Breast epithelium (tissue), 4 donors: ENCODE data around the gene C12orf57. TPM values are rescaled to one million over a fixed set of nuclear protein-coding genes. Genes with fewer than 3 reads are reported as not detected.

Experiments
- DNase-seq, 2 donors: peaks; one replicate each; pipeline ENCODE4 v3.0.0-alpha.2; 2019; ENCODE audit warnings: low spot score in 2 of 2
- H3K27ac ChIP-seq, 2 donors: fragments of 200-600 bp; sonication (generic) in 1 of 2; one replicate each; pipeline ENCODE4 v1.5.1; 2016 to 2019; ENCODE audit warnings: mild to moderate bottlenecking in 1 of 2
- H3K27me3 ChIP-seq, 2 donors: fragments of 200-600 bp; sonication (generic) in 1 of 2; one replicate each; pipeline versions ENCODE4 v1.5.1 to v1.6.0; 2017 to 2019; ENCODE audit warnings: control low read depth in 1 of 2, mild to moderate bottlenecking in 1 of 2
- H3K36me3 ChIP-seq: fragments of 200-600 bp; one replicate; pipeline ENCODE4 v1.5.1; 2019
- H3K4me1 ChIP-seq, 2 donors: fragments of 200-600 bp; sonication (generic); one replicate each; pipeline ENCODE4 v1.5.1; 2016 to 2019; ENCODE audit warnings: control low read depth in 1 of 2
- H3K4me3 ChIP-seq, 3 donors: fragments of 200-600 bp; sonication (generic); 1 replicate in 2 of 3; 2 replicates in 1 of 3; pipeline ENCODE4 v1.5.1; 2016 to 2019; ENCODE audit warnings: mild to moderate bottlenecking in 3 of 3, moderate library complexity in 2 of 3
- H3K9me3 ChIP-seq, 2 donors: fragments of 200-600 bp; sonication (generic) in 1 of 2; one replicate each; pipeline ENCODE4 v1.5.1; 2016 to 2019; ENCODE audit warnings: control low read depth in 1 of 2
- POLR2A ChIP-seq: fragments of 450-650 bp; IDR thresholded peaks from one replicate; pipeline ENCODE4 v1.6.1; 2016; ENCODE audit warnings: antibody characterized with exemption, mild to moderate bottlenecking, moderate library complexity
- POLR2AphosphoS5 ChIP-seq, 3 donors: sonication (generic); formaldehyde crosslinking; IDR thresholded peaks; one replicate each; pipeline ENCODE4 v1.6.1; 2017; ENCODE audit warnings: antibody characterized with exemption in 3 of 3
- intact Hi-C: fragments of 100-400 bp; cut with DNase I; formaldehyde crosslinking; loops from one replicate; pipeline ENCODE4 v1.15.1; 2023; ENCODE audit warnings: low total_unique reads
- total RNA-seq, 3 donors: library from RNA; depleted of rRNA; stranded (reverse); fragments of >200 nt; gene quantifications; one replicate each; pipeline ENCODE4 v1.1.0, GENCODE V29; 2016
- TF ChIP-seq, protein P1 (sequence below), 3 donors: fragments of 450-650 bp; IDR thresholded peaks; one replicate each; pipeline ENCODE4 v1.5.1; 2016 to 2017; ENCODE audit warnings: antibody characterized with exemption in 3 of 3, mild to moderate bottlenecking in 3 of 3, moderate library complexity in 3 of 3

Gene C12orf57
- total RNA-seq, 3 donors from 2014 or later: 515 to 824 (median 547) TPM

- H3K4me1 ChIP-seq: peaks cover 7 to 22% of the 10 kb centered on the region in 2 donors
Observed at GRCh38 chr12:6948873-6949594, 5.2 kb downstream of the C12orf57 start.

DNA sequence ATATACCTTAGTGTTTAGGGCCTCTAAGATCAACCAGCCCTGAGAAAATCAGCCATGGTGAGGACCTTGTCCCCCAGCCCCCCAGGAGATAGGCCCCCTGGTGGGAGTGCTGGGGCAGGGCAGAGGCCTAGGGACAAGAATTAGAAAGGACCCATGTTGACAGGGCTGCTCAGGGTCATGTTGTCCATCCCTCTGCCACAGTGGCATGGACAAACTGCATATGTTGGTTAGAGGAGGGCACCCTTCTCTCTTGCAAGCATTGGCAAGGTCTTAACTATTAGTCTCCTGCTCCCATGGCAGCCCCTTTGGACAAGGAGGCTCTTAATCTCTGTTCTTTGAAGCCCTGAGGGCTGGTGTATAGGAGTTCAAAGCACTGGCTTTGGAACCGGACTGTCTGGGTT, 6.6 kb downstream of the C12orf57 start:
- peaks cover 7 to 16% of the 10 kb centered on the region in 2 donors for H3K4me1 ChIP-seq
- TF ChIP-seq POLR2A: no peak
- TF ChIP-seq POLR2AphosphoS5 (IDR thresholded peaks at IDR 0.05): no peak
- TF ChIP-seq, protein P1, sequence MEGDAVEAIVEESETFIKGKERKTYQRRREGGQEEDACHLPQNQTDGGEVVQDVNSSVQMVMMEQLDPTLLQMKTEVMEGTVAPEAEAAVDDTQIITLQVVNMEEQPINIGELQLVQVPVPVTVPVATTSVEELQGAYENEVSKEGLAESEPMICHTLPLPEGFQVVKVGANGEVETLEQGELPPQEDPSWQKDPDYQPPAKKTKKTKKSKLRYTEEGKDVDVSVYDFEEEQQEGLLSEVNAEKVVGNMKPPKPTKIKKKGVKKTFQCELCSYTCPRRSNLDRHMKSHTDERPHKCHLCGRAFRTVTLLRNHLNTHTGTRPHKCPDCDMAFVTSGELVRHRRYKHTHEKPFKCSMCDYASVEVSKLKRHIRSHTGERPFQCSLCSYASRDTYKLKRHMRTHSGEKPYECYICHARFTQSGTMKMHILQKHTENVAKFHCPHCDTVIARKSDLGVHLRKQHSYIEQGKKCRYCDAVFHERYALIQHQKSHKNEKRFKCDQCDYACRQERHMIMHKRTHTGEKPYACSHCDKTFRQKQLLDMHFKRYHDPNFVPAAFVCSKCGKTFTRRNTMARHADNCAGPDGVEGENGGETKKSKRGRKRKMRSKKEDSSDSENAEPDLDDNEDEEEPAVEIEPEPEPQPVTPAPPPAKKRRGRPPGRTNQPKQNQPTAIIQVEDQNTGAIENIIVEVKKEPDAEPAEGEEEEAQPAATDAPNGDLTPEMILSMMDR (IDR thresholded peaks at IDR 0.05): no peak
- H3K36me3 ChIP-seq: no peaks in the 10 kb centered on the region
- H3K4me3 ChIP-seq: no peak overlapping the region
- H3K9me3 ChIP-seq: no peaks in the 10 kb centered on the region
- DNase-seq: no peak
- H3K27me3 ChIP-seq: no peaks in the 10 kb centered on the region
- intact Hi-C loops: no loop called here
- no peak overlapping the region for H3K27ac ChIP-seq

More at GRCh38 chr12:6948873-6949594, 5.2 kb downstream of the C12orf57 start:
- Histone ChIP-seq H3K27ac (no peak overlapping the region), H3K27me3 (no peaks in the 10 kb centered on the region), H3K4me3 (no peak overlapping the region), H3K9me3 (no peaks in the 10 kb centered on the region), H3K36me3 (no peaks in the 10 kb centered on the region)
- no peak for DNase-seq
- intact Hi-C loops: loop anchor here (10.0 kb wide), 1 partner anchor 166 kb away; no protein-coding TSS in a partner anchor
- TF ChIP-seq, protein P1 (IDR thresholded peaks at IDR 0.05): no peak
- no peak for TF ChIP-seq POLR2A
- TF ChIP-seq POLR2AphosphoS5 (IDR thresholded peaks at IDR 0.05): no peak

DNA sequence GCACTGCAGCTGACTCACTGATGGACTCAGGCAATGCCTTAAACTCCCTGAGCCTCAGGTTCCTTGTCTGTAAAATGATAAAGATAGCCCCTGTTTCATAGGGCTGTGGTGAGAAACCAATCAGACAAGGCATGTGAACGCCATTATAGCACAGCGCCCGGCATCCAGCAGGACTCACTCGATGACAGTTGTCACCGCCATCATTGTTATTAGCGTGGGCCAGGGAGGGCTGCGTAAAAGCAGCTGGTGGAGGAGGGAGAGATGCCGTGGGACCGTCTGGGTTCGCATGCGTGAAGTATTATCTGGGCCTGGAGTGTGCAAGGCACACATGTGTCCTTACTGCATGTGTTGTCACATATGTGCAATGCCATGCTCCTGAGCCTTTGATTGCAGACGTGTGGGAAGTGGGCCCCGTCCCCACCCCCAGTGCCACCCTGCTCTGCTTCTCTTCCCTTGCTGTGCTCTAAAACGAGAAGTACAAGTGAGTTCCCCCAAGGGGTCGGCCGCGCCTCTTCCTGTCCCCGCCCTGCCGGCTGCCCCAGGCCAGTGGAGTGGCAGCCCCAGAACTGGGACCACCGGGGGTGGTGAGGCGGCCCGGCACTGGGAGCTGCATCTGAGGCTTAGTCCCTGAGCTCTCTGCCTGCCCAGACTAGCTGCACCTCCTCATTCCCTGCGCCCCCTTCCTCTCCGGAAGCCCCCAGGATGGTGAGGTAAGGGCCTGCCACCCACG, 7.2 kb downstream of the C12orf57 start, which contains the start of gene PTPN6:
PTPN6 (plus strand) TSS at position 546 of the 730 bp plus-strand sequence; CDS start at position 703, 157 bp downstream.
- no peak for DNase-seq
- TF ChIP-seq, protein P1 (IDR thresholded peaks at IDR 0.05): no peak
- TF ChIP-seq POLR2AphosphoS5 (IDR thresholded peaks at IDR 0.05) (no peak), POLR2A (no peak)
- H3K9me3 ChIP-seq: no peaks in the 10 kb centered on the region
- no peaks in the 10 kb centered on the region for H3K36me3 ChIP-seq
- H3K4me3 ChIP-seq: peak within 1 kb of the TSS; percentile 39 to 51 (median 48)
- no peaks in the 10 kb centered on the region for H3K27me3 ChIP-seq
- peaks cover 2 to 10% of the 10 kb centered on the region in 2 donors for H3K4me1 ChIP-seq
- H3K27ac ChIP-seq: peak within 1 kb of the TSS in 1 of 2 donors; percentile 52
- intact Hi-C loops: no loop called here

GRCh38 chr12:6951551-6952120, 7.8 kb downstream of the C12orf57 start:
- TF ChIP-seq POLR2AphosphoS5 (IDR thresholded peaks at IDR 0.05) (no peak), POLR2A (no peak)
- TF ChIP-seq, protein P1 (IDR thresholded peaks at IDR 0.05): no peak
- Histone ChIP-seq H3K27ac (peak overlapping the region in 1 of 2 donors; percentile 52), H3K4me1 (peaks cover 0 to 6% of the 10 kb centered on the region in 2 donors), H3K27me3 (no peaks in the 10 kb centered on the region), H3K9me3 (no peaks in the 10 kb centered on the region), H3K36me3 (no peaks in the 10 kb centered on the region), H3K4me3 (peak overlapping the region; percentile 39 to 51 (median 48))
- intact Hi-C loops: no loop called here
- DNase-seq: no peak
